ENCODE measurements around the gene CHST15. TPM values are rescaled to one million over a fixed set of nuclear protein-coding genes. Genes with fewer than 3 reads are reported as not detected.

Gene CHST15
- total RNA-seq, 4 donors from 2014 or later: 16.8 to 75.6 (median 26.3) TPM

DNA sequence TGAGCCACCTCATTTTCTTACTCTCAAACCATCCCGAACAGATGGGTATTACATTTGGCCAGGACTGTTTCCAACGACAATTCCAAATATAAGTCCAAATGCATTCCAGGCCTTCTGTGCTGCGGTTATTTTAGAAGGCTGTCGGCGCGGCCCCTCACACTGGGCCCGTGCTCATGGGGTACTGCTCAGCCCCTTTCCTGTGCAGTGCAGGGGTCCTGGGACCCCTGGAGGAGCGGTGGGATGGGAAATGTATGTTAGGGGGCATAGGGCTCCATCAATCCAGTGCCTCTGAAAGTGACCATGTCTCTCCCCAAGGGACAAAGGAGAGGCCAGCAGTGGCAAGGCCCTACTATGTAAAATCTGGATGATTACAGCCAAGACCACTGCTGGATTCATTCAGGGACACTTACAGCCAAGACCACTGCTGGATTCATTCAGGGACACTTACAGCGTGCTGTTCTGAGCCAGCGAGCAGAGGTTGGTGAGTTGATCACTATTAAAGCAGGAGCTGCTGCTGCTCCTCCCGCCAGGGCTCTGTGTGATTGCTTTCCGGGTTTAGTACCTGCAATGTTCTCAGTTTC, 66.3 kb downstream of the CHST15 start:
- TF ChIP-seq, protein P1, sequence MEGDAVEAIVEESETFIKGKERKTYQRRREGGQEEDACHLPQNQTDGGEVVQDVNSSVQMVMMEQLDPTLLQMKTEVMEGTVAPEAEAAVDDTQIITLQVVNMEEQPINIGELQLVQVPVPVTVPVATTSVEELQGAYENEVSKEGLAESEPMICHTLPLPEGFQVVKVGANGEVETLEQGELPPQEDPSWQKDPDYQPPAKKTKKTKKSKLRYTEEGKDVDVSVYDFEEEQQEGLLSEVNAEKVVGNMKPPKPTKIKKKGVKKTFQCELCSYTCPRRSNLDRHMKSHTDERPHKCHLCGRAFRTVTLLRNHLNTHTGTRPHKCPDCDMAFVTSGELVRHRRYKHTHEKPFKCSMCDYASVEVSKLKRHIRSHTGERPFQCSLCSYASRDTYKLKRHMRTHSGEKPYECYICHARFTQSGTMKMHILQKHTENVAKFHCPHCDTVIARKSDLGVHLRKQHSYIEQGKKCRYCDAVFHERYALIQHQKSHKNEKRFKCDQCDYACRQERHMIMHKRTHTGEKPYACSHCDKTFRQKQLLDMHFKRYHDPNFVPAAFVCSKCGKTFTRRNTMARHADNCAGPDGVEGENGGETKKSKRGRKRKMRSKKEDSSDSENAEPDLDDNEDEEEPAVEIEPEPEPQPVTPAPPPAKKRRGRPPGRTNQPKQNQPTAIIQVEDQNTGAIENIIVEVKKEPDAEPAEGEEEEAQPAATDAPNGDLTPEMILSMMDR (IDR thresholded peaks at IDR 0.05; ENCODE audit: low read depth): no peak

- TF ChIP-seq, protein P1 (IDR thresholded peaks at IDR 0.05; ENCODE audit: low read depth): no peak
Measured at GRCh38 chr10:124026589-124026939, 66.8 kb downstream of the CHST15 start.

DNA sequence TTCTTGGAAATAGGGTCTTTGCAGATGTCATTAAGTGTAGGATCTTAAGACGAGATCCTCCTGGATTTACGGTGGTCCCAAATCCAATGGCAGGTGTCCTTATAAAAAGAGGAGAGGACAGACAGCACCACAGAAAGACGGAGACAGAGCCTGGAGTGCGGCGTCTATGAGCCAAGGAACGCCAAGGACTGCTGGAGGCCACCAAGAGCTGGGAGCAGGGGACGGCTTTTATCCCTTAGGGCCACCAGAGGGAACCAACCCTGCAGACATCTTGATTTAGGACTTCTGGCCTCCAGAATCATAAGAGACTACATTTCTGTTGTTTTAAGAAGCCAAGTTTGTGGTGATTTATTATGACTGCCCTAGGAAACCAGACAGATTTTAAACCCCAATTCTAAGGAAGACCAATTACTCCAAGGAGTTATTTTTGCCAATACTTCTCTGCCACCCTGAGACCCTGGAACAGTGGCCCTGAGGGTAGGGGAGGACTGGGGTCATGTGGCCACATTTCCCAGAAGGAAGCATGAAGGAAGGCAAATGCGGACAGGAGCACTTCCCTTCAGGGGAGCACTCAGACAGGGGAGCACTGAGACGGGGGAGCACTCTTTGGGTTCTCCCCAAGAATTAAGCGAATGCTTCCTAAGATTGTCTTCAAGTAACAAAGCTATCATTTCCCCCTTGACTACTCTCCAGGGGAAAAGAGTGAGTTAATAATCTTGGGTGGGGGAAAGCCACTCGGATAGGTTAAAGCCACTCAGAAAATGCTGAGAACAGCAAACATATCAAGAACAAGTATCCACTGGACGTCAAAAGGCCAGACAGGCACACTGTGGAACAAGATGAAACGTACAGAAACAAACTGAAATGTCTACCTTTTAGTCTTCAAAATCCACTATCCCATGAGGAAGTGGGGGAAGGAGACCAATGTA, 67.5 kb downstream of the CHST15 start:
- TF ChIP-seq, protein P1 (IDR thresholded peaks at IDR 0.05; ENCODE audit: low read depth): no peak

GRCh38 chr10:124025152-124025551, 68.2 kb downstream of the CHST15 start:
- TF ChIP-seq, protein P1 (IDR thresholded peaks at IDR 0.05; ENCODE audit: low read depth): no peak

DNA sequence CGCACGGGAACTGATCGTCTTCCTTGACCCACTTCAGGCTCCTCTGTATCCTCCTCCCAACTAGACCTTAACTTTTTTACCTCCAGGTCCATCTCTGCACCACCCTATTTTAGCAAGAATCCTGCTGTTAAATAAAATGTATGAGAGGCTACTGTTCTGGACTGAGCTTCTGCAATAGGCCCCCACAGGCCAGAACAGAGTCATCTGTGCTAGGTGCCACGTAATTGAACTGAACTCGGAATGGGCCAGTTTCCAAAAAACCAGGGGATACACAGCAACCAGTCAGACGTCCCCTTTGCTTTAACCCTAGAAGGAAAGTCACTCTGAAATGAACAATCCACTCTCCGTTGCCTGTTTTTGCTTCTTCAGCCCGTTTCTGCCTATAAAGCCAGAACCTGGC, 71.3 kb downstream of the CHST15 start:
- TF ChIP-seq, protein P1 (IDR thresholded peaks at IDR 0.05; ENCODE audit: low read depth): no peak

GRCh38 chr10:124020981-124021815, 72.2 kb downstream of the CHST15 start:
- TF ChIP-seq, protein P1 (IDR thresholded peaks at IDR 0.05; ENCODE audit: low read depth): no peak

Measured in subcutaneous adipose tissue (tissue), 4 donors.